Measurements from ENCODE around the gene SSBP3.

SSBP3 gene

GRCh38 chr1:54267815-54268761 is 138.1 kb downstream of the SSBP3 start:
- DNase-seq (ENCODE audit: low spot score in 2 of 2), result no peak
- H3K36me3 Mint-ChIP-seq, result peaks cover 18% of the 10 kb centered on the region

GRCh38 chr1:54266908-54267307 is 139.3 kb downstream of the SSBP3 start:
- ATAC-seq, result no peak
- peak overlapping the region; percentile 86 for H3K27ac Mint-ChIP-seq
- H3K4me1 Mint-ChIP-seq, result peaks cover 67% of the 10 kb centered on the region
- H3K36me3 Mint-ChIP-seq, result peaks cover 18% of the 10 kb centered on the region
- DNase-seq (ENCODE audit: low spot score in 2 of 2), result no peak
- no peaks in the 10 kb centered on the region for H3K9me3 Mint-ChIP-seq
- H3K4me3 Mint-ChIP-seq, result no peak overlapping the region

More at GRCh38 chr1:54267815-54268761, 138.1 kb downstream of the SSBP3 start:
- no peak for ATAC-seq
- Mint-ChIP-seq H3K4me1 (peaks cover 57% of the 10 kb centered on the region), H3K27ac (peak overlapping the region; percentile 86), H3K4me3 (no peak overlapping the region), H3K9me3 (no peaks in the 10 kb centered on the region)

GRCh38 chr1:54266195-54266594 is 140.0 kb downstream of the SSBP3 start:
- no peak for ATAC-seq
- H3K4me3 Mint-ChIP-seq, result no peak overlapping the region
- H3K27ac Mint-ChIP-seq, result no peak overlapping the region
- H3K9me3 Mint-ChIP-seq, result no peaks in the 10 kb centered on the region
- H3K4me1 Mint-ChIP-seq, result peaks cover 74% of the 10 kb centered on the region
- H3K36me3 Mint-ChIP-seq, result peaks cover 18% of the 10 kb centered on the region
- DNase-seq (ENCODE audit: low spot score in 2 of 2), result no peak

- peak overlapping the region; percentile 90 for H3K27ac Mint-ChIP-seq
- no peak for DNase-seq (ENCODE audit: low spot score in 2 of 2)
- peaks cover 75% of the 10 kb centered on the region for H3K4me1 Mint-ChIP-seq
Observed at GRCh38 chr1:54265659-54266058, 140.5 kb downstream of the SSBP3 start.

GRCh38 chr1:54265126-54265525 is 141.1 kb downstream of the SSBP3 start:
- H3K9me3 Mint-ChIP-seq, result no peaks in the 10 kb centered on the region
- H3K36me3 Mint-ChIP-seq, result peaks cover 18% of the 10 kb centered on the region
- ATAC-seq, result no peak
- peak overlapping the region; percentile 90 for H3K27ac Mint-ChIP-seq
- H3K4me1 Mint-ChIP-seq, result peaks cover 72% of the 10 kb centered on the region
- no peak for DNase-seq (ENCODE audit: low spot score in 2 of 2)
- H3K4me3 Mint-ChIP-seq, result no peak overlapping the region

More at GRCh38 chr1:54265659-54266058, 140.5 kb downstream of the SSBP3 start:
- no peak for ATAC-seq
- Mint-ChIP-seq H3K9me3 (no peaks in the 10 kb centered on the region), H3K36me3 (peaks cover 18% of the 10 kb centered on the region), H3K4me3 (no peak overlapping the region)

GRCh38 chr1:54263601-54264226 is 142.5 kb downstream of the SSBP3 start:
- Mint-ChIP-seq H3K4me1 (peaks cover 58% of the 10 kb centered on the region), H3K27ac (peak overlapping the region; percentile 90), H3K9me3 (no peaks in the 10 kb centered on the region), H3K4me3 (no peak overlapping the region), H3K36me3 (peaks cover 23% of the 10 kb centered on the region)
- DNase-seq (ENCODE audit: low spot score in 2 of 2), result no peak
- ATAC-seq, result no peak

GRCh38 chr1:54262244-54262643 is 143.9 kb downstream of the SSBP3 start:
- H3K27ac Mint-ChIP-seq, result peak overlapping the region; percentile 90
- H3K4me3 Mint-ChIP-seq, result no peak overlapping the region
- DNase-seq (ENCODE audit: low spot score in 2 of 2) (no peak), ATAC-seq (no peak)
- no peaks in the 10 kb centered on the region for H3K9me3 Mint-ChIP-seq
- peaks cover 19% of the 10 kb centered on the region for H3K36me3 Mint-ChIP-seq
- peaks cover 60% of the 10 kb centered on the region for H3K4me1 Mint-ChIP-seq

GRCh38 chr1:54260810-54261209 is 145.4 kb downstream of the SSBP3 start:
- Mint-ChIP-seq H3K4me3 (no peak overlapping the region), H3K9me3 (no peaks in the 10 kb centered on the region), H3K4me1 (peaks cover 57% of the 10 kb centered on the region), H3K27ac (peak overlapping the region; percentile 90), H3K36me3 (peaks cover 24% of the 10 kb centered on the region)
- DNase-seq (ENCODE audit: low spot score in 2 of 2), result no peak
- ATAC-seq, result no peak

GRCh38 chr1:54259546-54260140 is 146.6 kb downstream of the SSBP3 start:
- no peak for DNase-seq (ENCODE audit: low spot score in 2 of 2)
- Mint-ChIP-seq H3K27ac (peak overlapping the region; percentile 90), H3K4me1 (peaks cover 47% of the 10 kb centered on the region), H3K9me3 (no peaks in the 10 kb centered on the region), H3K36me3 (peaks cover 13% of the 10 kb centered on the region), H3K4me3 (no peak overlapping the region)
- ATAC-seq, result no peak

- Mint-ChIP-seq H3K4me3 (no peak overlapping the region), H3K4me1 (peaks cover 47% of the 10 kb centered on the region), H3K9me3 (no peaks in the 10 kb centered on the region), H3K36me3 (peaks cover 25% of the 10 kb centered on the region), H3K27ac (peak overlapping the region; percentile 50)
- ATAC-seq (no peak), DNase-seq (ENCODE audit: low spot score in 2 of 2) (no peak)
Observed at GRCh38 chr1:54257876-54258275, 148.3 kb downstream of the SSBP3 start.

GRCh38 chr1:54257346-54257620 is 148.9 kb downstream of the SSBP3 start:
- Mint-ChIP-seq H3K36me3 (peaks cover 28% of the 10 kb centered on the region), H3K4me1 (peaks cover 47% of the 10 kb centered on the region), H3K4me3 (no peak overlapping the region), H3K9me3 (no peaks in the 10 kb centered on the region), H3K27ac (peak overlapping the region; percentile 11)
- DNase-seq (ENCODE audit: low spot score in 2 of 2) (no peak), ATAC-seq (no peak)

GRCh38 chr1:54256522-54257345 is 149.5 kb downstream of the SSBP3 start:
- DNase-seq (ENCODE audit: low spot score in 2 of 2), result no peak
- ATAC-seq, result no peak
- Mint-ChIP-seq H3K9me3 (no peaks in the 10 kb centered on the region), H3K27ac (peak overlapping the region; percentile 11), H3K4me3 (no peak overlapping the region), H3K4me1 (peaks cover 42% of the 10 kb centered on the region), H3K36me3 (peaks cover 28% of the 10 kb centered on the region)

- Mint-ChIP-seq H3K4me1 (peaks cover 35% of the 10 kb centered on the region), H3K9me3 (no peaks in the 10 kb centered on the region), H3K36me3 (peaks cover 29% of the 10 kb centered on the region), H3K27ac (no peak overlapping the region), H3K4me3 (no peak overlapping the region)
- DNase-seq (ENCODE audit: low spot score in 2 of 2) (no peak), ATAC-seq (no peak)
Observed at GRCh38 chr1:54255026-54255702, 151.0 kb downstream of the SSBP3 start.

- Mint-ChIP-seq H3K4me1 (peaks cover 35% of the 10 kb centered on the region), H3K4me3 (no peak overlapping the region), H3K9me3 (no peaks in the 10 kb centered on the region), H3K36me3 (peaks cover 31% of the 10 kb centered on the region), H3K27ac (peak overlapping the region; percentile 82)
- DNase-seq (ENCODE audit: low spot score in 2 of 2) (no peak), ATAC-seq (no peak)
Observed at GRCh38 chr1:54254055-54254454, 152.1 kb downstream of the SSBP3 start.
